Coronary artery (tissue), 2 donors: ENCODE measurements around the gene SYT14.
"Not testable (repeated sequence)": the region's sequence is repeated elsewhere in the genome, so short reads cannot be mapped to it uniquely, and the experiment has no call there.

Experiments used
- DNase-seq: peaks from one replicate; pipeline ENCODE4 v3.0.0-alpha.2; 2017; ENCODE audit warnings: low spot score
- H3K27ac ChIP-seq, 2 donors: fragments of 200-600 bp; sonication (generic); one replicate each; pipeline ENCODE4 v1.5.1; 2016 to 2019
- H3K4me3 ChIP-seq: fragments of 200-600 bp; sonication (generic); 2 replicates; pipeline ENCODE4 v1.5.1; 2016; ENCODE audit warnings: mild to moderate bottlenecking, moderate library complexity
- CTCF ChIP-seq: fragments of 200-600 bp; sonication (generic); IDR thresholded peaks from one replicate; pipeline ENCODE4 v1.5.1; 2019; ENCODE audit warnings: antibody characterized with exemption

The SYT14 gene

DNA sequence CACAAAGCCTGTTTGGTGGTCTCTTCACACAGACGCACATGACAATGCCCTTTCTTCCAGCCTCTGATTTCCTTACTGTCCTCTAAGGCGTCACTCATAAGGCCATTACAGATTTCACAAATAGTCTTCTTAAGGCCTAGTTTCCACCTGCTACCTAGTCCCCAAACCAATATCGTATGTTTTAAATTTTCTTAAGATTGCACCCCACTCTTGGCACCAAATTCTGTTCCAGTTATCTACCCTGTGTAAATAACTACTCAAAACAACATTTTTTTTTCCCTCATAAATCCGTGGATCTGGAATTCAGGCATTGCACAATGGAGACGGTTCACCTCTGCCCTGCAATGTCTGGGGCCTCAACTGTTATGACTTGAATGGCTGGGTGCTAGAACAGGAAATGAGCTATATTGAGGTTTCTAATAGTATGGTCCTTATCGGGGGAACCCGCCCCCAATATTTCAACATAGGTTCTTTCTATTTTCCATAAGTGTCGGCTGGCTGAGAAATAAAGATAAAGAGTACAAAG lies 257.7 kb downstream of the SYT14 start:
- H3K27ac ChIP-seq, result no peak overlapping the region
- no peak for DNase-seq
- TF ChIP-seq CTCF, result no peak
- no peak overlapping the region for H3K4me3 ChIP-seq

DNA sequence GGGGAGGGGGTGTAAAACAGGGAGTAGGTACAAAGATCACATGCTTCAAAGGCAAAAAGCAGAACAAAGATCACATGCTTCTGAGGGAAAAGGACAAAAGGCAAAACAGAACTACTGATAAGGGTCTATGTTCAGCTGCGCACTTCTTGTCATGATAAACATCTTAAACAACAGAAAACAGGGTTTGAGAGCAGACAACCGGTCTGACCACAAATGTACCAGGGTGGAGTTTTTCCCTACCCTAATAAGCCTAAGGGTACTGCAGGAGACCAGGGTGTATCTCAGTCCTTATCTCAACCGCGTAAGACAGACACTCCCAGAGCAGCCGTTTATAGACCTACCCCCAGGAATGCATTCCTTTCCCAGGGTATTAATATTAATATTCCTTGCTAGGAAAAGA lies 258.2 kb downstream of the SYT14 start:
- H3K27ac ChIP-seq, H3K4me3 ChIP-seq, DNase-seq: not testable (repeated sequence)

- Histone ChIP-seq H3K4me3 (no peak overlapping the region), H3K27ac (no peak overlapping the region)
- no peak for DNase-seq
- no peak for TF ChIP-seq CTCF
Measured at GRCh38 chr1:210198840-210199239, 260.8 kb downstream of the SYT14 start.

GRCh38 chr1:210200124-210200736 lies 262.2 kb downstream of the SYT14 start:
- no peak for TF ChIP-seq CTCF
- Histone ChIP-seq H3K27ac (no peak overlapping the region), H3K4me3 (no peak overlapping the region)
- DNase-seq, result no peak

DNA sequence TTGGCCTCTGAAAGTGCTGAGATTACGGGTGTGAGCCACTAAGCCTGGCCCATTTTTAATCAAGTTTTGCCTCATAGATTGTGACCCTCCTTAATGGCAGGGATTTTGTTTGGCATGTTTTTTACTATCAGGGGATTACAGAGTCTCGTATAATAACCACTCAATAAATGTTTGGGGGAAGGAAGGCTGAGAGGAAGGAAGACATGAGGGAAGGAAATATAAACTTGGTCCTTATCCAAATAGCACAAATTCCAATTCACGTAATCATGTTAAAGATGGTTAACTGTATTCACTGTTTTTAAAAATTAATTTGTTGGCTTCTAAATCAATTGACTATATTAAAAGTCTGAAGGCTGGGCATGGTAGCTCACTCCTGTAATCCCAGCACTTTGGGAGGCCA lies 263.7 kb downstream of the SYT14 start:
- TF ChIP-seq CTCF, result no peak
- DNase-seq, result no peak
- no peak overlapping the region for H3K27ac ChIP-seq
- no peak overlapping the region for H3K4me3 ChIP-seq

- no peak overlapping the region for H3K27ac ChIP-seq
- H3K4me3 ChIP-seq, result no peak overlapping the region
- no peak for DNase-seq
- TF ChIP-seq CTCF, result no peak
Measured at GRCh38 chr1:210207597-210208450, 269.8 kb downstream of the SYT14 start.

- no peak for DNase-seq
- no peak for TF ChIP-seq CTCF
- Histone ChIP-seq H3K27ac (no peak overlapping the region), H3K4me3 (no peak overlapping the region)
Measured at GRCh38 chr1:210213335-210213734, 275.3 kb downstream of the SYT14 start.
